Right renal pelvis (tissue), 4 donors: ENCODE data around the gene FARSA. TPM values are rescaled to one million over a fixed set of nuclear protein-coding genes. Genes with fewer than 3 reads are reported as not detected.
"Not testable (repeated sequence)": the region's sequence is repeated elsewhere in the genome, so short reads cannot be mapped to it uniquely, and the experiment has no call there.

ENCODE experiments used
- DNase-seq, 4 donors: peaks; one replicate each; pipeline ENCODE4 v3.0.0-alpha.2; 2013; ENCODE audit warnings: low read depth in 4 of 4, low spot score in 3 of 4, missing footprints in 1 of 4
- polyA plus RNA-seq, 4 donors: library from polyadenylated mRNA; unstranded; fragments of 120-200 nt; gene quantifications; one replicate each; pipeline ENCODE4 v1.2.1, GENCODE V29; 2013; ENCODE audit not compliant: insufficient read length in 4 of 4

FARSA gene
- polyA plus RNA-seq, 4 donors, result 48.8 to 62.7 (median 49.4) TPM

DNA sequence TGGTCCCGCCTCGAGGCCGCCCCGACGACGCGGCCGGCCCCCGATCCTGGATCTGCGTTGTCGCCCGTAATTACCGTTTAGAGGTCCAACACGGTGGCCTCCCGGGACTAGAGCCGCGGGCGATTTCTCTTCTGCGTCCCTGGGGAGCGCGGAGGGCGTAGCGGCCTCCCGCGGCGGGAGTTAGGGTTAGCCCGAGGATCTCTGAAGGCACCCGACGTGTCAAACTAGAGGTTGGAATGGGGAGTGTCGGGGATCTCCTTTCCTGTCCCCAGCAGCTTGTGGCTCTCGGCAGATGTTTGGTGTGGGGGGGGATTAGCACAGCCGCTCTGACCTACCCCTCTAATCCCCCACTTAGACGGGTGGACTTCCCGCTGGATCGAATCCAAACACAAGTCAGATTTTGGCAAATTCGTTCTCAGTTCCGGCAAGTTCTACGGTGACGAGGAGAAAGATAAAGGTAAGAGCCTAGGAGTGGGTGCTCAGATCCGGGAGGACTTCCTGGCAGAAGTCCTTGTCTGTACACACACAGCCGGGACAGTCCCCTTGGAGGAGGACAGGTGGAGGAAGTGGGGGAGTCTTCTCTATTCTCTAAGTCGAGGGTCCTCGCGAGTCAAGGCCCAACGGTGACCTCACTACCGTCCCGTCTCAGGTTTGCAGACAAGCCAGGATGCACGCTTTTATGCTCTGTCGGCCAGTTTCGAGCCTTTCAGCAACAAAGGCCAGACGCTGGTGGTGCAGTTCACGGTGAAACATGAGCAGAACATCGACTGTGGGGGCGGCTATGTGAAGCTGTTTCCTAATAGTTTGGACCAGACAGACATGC is 5.5 kb upstream of the FARSA start:
- no peak for DNase-seq

GRCh38 chr19:12937927-12938778 is 4.6 kb upstream of the FARSA start, which contains the start of gene CALR:
Gene CALR, plus strand, starts transcription at chr19:12938609. Its CDS starts 71 bp downstream, at chr19:12938680.
- peak; percentile 96 to 99 (median 98) for DNase-seq

- DNase-seq, result no peak
These were observed 3.8 kb upstream of the FARSA start for GRCh38 chr19:12937093-12937926.

DNA sequence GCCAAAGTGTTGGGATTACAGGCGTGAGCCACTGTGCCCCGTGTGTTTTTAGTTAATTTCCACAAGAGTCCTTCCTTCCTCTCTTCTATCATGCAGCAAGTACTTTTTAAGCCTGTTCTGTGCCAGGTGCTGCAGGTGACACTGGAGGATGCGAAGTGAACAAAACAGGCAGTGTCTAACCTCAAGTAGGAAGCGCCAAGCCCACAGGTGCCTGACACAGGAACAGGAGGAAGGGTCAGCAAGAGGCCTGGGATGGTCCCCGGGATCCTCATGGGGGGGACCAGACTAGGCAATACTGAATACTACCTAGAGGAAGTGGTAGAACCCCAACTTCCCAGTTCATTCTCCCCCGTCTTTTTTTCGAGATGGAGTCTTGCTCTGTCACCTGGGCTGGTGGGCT is 3.1 kb upstream of the FARSA start:
- DNase-seq, result no peak

DNA sequence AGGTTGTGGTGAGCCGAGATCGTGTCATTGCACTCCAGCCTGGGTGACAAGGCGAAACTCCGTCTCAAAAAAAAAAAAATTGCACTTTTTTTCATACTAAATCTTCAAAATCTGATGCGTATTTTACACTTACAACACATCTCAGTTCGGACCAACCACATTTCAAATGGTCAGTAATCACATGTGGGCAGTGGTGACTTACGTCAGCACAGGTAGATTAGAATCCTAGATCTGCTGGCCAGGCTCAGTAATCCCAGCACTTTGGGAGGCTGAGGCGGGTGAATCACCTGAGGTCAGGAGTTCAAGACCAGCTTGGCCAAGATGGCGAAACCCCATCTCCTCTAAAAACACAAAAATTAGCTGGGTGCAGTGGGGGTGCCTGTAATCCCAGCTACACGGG is 1.6 kb upstream of the FARSA start:
- no peak for DNase-seq

DNA sequence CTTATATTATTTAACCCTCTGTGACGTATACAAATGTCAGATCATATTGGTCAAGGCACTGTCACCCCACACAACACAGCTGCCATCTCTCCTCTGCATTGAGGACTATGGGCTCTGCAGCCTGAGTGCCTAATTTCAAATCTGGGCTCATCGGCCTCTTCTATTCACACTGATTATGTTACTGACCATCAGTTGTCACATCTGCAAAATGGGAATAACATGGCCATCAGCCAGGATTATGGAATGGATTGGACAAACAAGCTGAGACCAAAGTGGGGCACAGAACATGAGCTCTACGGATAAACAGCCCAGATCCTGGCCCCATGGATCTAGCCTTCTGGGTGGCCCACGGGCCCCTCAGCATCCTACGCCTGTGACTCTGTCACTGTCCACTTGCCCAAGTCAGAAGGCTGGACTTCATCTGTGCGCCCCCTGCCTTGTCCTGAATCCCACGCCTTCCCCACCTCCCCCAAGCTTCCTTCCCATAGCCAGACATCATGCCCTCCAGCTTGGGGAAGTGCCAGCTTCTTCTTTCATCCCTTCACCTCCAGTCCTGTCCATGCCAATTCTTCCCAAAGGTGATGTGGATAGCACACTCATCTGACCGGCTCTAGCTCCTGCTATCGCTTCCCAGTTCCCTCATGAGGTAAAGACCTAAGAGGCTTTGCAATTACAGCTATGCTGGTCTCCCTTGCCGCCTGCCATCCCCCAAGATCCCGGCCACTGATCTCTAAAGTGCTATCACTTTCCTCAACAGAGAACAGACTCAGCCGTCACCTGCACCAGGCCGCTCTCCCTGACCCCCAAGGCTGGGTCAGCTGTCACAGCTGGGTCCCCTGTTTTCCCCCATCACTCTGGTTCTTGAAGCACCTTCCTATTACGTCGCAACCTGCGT is 872 bp downstream of the FARSA start:
- no peak for DNase-seq

- no peak for DNase-seq
These were observed 3.4 kb downstream of the FARSA start for GRCh38 chr19:12930002-12930645.

- no peak for DNase-seq
These were observed 8.7 kb downstream of the FARSA start for GRCh38 chr19:12924621-12925310.

DNA sequence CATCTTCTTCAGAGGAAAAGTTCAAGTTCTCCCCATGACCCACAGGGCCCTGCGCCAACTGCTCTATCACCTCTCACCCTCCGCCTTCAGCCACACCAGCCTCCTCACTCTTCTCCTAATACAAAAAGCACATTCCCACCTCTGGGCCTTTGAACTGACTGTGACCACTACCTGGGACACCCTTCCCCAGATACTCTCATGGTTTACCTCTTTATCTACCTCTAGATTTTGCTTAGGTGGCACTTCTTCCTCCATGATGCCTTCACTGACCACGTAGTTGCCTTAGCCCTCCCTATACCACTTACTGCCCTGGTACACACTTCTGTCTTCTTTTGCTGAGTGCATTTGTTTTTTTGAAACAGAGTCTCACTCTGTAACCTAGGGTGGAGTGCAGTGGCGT is 10.6 kb downstream of the FARSA start:
- DNase-seq, result no peak

- DNase-seq, result no peak
These were observed 12.5 kb downstream of the FARSA start for GRCh38 chr19:12921047-12921446.

- no peak for DNase-seq
These were observed 15.3 kb downstream of the FARSA start for GRCh38 chr19:12918253-12918652.

- DNase-seq, result not testable (repeated sequence)
These were observed 17.7 kb downstream of the FARSA start for GRCh38 chr19:12915860-12916259.

GRCh38 chr19:12913851-12914690 is 19.4 kb downstream of the FARSA start:
- DNase-seq, result no peak

GRCh38 chr19:12913011-12913561 is 20.4 kb downstream of the FARSA start:
- no peak for DNase-seq

GRCh38 chr19:12912571-12912970 is 20.9 kb downstream of the FARSA start:
- DNase-seq, result no peak

DNA sequence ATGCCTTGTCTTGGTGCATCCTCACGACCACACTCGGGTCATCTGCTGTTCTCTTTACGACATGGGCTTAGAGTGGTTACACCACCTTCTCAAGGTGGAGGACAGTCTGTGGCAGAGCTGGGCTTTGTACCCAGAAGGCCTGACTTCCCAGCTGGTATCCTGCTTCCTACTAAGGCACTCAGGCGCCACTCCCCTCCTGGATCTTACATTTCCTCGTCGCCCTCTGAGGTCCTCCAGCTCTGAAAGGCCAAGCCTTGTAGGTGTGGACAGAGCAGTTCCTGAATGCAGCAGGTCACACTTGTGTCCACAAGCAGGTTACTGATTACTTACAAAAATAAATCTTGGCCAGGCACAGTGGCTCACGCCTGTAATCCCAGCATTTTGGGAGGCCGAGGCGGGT is 26.3 kb downstream of the FARSA start:
- DNase-seq, result no peak

DNA sequence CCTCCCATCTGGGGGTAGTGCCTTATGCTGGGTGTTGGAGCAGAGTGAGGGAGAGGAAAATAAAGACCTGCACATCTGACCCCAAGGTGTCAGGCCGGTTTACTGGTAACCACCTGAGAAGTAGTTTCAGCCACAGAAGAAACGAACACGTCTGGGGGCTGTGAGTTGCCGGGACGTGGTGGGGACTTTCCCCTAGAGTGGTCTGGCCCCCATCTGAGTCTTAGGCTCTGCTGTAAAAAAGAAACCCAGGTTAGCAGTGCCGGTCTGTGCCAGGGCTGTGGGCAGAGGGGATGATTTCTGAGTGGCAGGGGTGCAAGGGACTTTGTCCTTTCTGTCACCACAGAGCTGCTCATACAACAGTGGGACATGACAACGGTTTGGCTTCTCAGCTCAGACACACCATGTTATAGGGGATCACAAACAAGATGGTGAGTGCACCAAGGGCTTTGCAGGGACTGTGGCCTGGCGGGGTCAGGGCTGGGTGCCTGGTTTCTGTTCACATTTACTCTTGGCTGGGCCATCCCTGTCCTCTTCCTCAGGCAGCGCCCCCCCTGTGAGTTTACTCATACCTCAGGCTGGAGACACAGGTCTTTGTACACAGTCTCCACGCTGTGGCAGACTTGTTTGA is 33.5 kb downstream of the FARSA start:
- DNase-seq, result no peak
